H1 (cell line): ENCODE data around the gene SORBS1. TPM values are rescaled to one million over a fixed set of nuclear protein-coding genes. Genes with fewer than 3 reads are reported as not detected.

Experiments
- CTCF ChIA-PET: fragments of 300-600 bp; sonication (Branson Sonifier 250); formaldehyde crosslinking; loops from one replicate; lab custom pipeline; 2021; ENCODE audit not compliant: partially characterized antibody; lab: Charles Lee
- POLR2A ChIA-PET: fragments of 300-600 bp; sonication (Branson Sonifier 250); formaldehyde crosslinking; loops from one replicate; lab custom pipeline; 2021; ENCODE audit warnings: inconsistent platforms; ENCODE audit not compliant: partially characterized antibody; lab: Charles Lee
- DNase-seq, 2 experiments: peaks; one replicate each; pipeline versions ENCODE4 v3.0.0 to v3.0.0-alpha.2; 2010 to 2022; ENCODE audit warnings: low spot score in 2 of 2, low read depth in 1 of 2, mixed read lengths in 1 of 2
- FAIRE-seq: peaks from 2 replicates; lab custom pipeline; 2011; peaks lifted over from hg19 to GRCh38; lab: Jason Lieb, UNC
- H2AFZ ChIP-seq: 2 replicates; pipeline ENCODE4 v1.8.1; 2012; ENCODE audit warnings: low read length, inconsistent platforms
- H2AK5ac ChIP-seq: 2 replicates; pipeline ENCODE4 v1.6.1; 2013; ENCODE audit warnings: low read depth, low read length
- H2BK120ac ChIP-seq: replicated peaks from 2 replicates; pipeline ENCODE3; 2013; ENCODE audit warnings: low read depth, low read length, inconsistent platforms
- H2BK12ac ChIP-seq: 2 replicates; pipeline ENCODE4 v1.6.1; 2013; ENCODE audit warnings: low read depth, low read length
- H2BK15ac ChIP-seq: 2 replicates; pipeline ENCODE4 v1.6.1; 2013; ENCODE audit warnings: low read length
- H2BK20ac ChIP-seq: 2 replicates; pipeline ENCODE4 v1.6.1; 2013; ENCODE audit warnings: low read length
- H2BK5ac ChIP-seq: 2 replicates; pipeline ENCODE4 v1.6.1; 2013; ENCODE audit warnings: low read depth, low read length
- H3K14ac ChIP-seq: 2 replicates; pipeline ENCODE4 v1.6.1; 2013; ENCODE audit warnings: inconsistent platforms; ENCODE audit not compliant: insufficient read length
- H3K18ac ChIP-seq: 2 replicates; pipeline ENCODE4 v1.6.1; 2013; ENCODE audit warnings: low read length; ENCODE audit errors: extremely low read depth
- H3K23ac ChIP-seq: 2 replicates; pipeline ENCODE4 v1.6.1; 2013; ENCODE audit warnings: inconsistent platforms; ENCODE audit not compliant: insufficient read length
- H3K23me2 ChIP-seq: 2 replicates; pipeline ENCODE4 v1.6.1; 2013; ENCODE audit warnings: low read depth, low read length
- H3K27ac ChIP-seq: 2 replicates; pipeline ENCODE4 v1.6.1; 2011; ENCODE audit warnings: low read depth, low read length, inconsistent platforms
- H3K27me3 ChIP-seq, 4 experiments: replicated peaks in 1 of 4; 1 replicate in 1 of 4; 2 replicates in 3 of 4; pipeline versions ENCODE4 v1.6.1 to v1.8.1; 2011 to 2013; ENCODE audit warnings: low read length in 3 of 4, mild to moderate bottlenecking in 3 of 4, inconsistent platforms in 2 of 4, mixed read lengths in 2 of 4, moderate library complexity in 1 of 4; ENCODE audit not compliant: control insufficient read depth in 3 of 4, insufficient read depth in 3 of 4; ENCODE audit errors: extremely low read depth in 1 of 4
- H3K36me3 ChIP-seq, 4 experiments: 2 replicates each; pipeline versions ENCODE4 v1.6.1 to v1.8.1; 2011 to 2013; ENCODE audit warnings: mild to moderate bottlenecking in 4 of 4, low read length in 3 of 4, moderate library complexity in 2 of 4, control low read depth in 1 of 4, inconsistent platforms in 1 of 4; ENCODE audit not compliant: insufficient read depth in 4 of 4, control insufficient read depth in 2 of 4
- H3K4ac ChIP-seq: replicated peaks from 2 replicates; pipeline ENCODE3; 2013; ENCODE audit warnings: low read length, low read depth, mixed read lengths, inconsistent platforms; ENCODE audit not compliant: insufficient read length
- H3K4me1 ChIP-seq, 4 experiments: replicated peaks in 1 of 4; 1 replicate in 1 of 4; 2 replicates in 3 of 4; pipeline versions ENCODE4 v1.6.1 to v1.8.1; 2011 to 2013; ENCODE audit warnings: low read length in 3 of 4, inconsistent platforms in 2 of 4, mixed read lengths in 1 of 4; ENCODE audit not compliant: insufficient read depth in 4 of 4, control insufficient read depth in 3 of 4
- H3K4me2 ChIP-seq, 2 experiments: 2 replicates each; pipeline versions ENCODE4 v1.6.1 to v1.8.1; 2011 to 2013; ENCODE audit warnings: low read depth in 2 of 2, low read length in 2 of 2, control low read depth in 1 of 2, inconsistent platforms in 1 of 2, mild to moderate bottlenecking in 1 of 2; ENCODE audit not compliant: insufficient read depth in 1 of 2
- H3K4me3 ChIP-seq, 4 experiments: fragments of 200-600, 300-600 bp in 1 of 4; sonication (generic), shearing (Covaris generic), sonication (Bioruptor Twin) in 1 of 4; 2 replicates each; pipeline versions ENCODE4 v1.5.1 to v1.8.1; 2011 to 2016; ENCODE audit warnings: low read length in 4 of 4, low read depth in 3 of 4, control low read depth in 2 of 4, inconsistent platforms in 2 of 4, mild to moderate bottlenecking in 2 of 4, mixed read lengths in 1 of 4, moderate library complexity in 1 of 4; ENCODE audit not compliant: insufficient read depth in 2 of 4; ENCODE audit errors: extremely low read depth in 1 of 4
- H3K56ac ChIP-seq: replicated peaks from 2 replicates; pipeline ENCODE3; 2013; ENCODE audit warnings: low read depth, mild to moderate bottlenecking, mixed read lengths, low read length, inconsistent platforms; ENCODE audit not compliant: insufficient read length
- H3K79me1 ChIP-seq: 2 replicates; pipeline ENCODE4 v1.6.1; 2013; ENCODE audit warnings: low read depth, low read length, control low read depth
- H3K79me2 ChIP-seq, 2 experiments: 2 replicates each; pipeline versions ENCODE4 v1.6.1 to v1.8.1; 2012 to 2013; ENCODE audit warnings: low read length in 2 of 2, mild to moderate bottlenecking in 2 of 2, inconsistent platforms in 1 of 2; ENCODE audit not compliant: insufficient read depth in 2 of 2, control insufficient read depth in 1 of 2
- H3K9ac ChIP-seq, 4 experiments: replicated peaks in 1 of 4; 1 replicate in 1 of 4; 2 replicates in 3 of 4; pipeline versions ENCODE4 v1.6.1 to v1.8.1; 2011 to 2013; ENCODE audit warnings: low read depth in 3 of 4, low read length in 3 of 4, control low read depth in 2 of 4, mild to moderate bottlenecking in 2 of 4, moderate library complexity in 2 of 4, inconsistent platforms in 1 of 4; ENCODE audit errors: extremely low read depth in 1 of 4
- H3K9me3 ChIP-seq, 2 experiments: 2 replicates each; pipeline versions ENCODE4 v1.6.1 to v1.8.1; 2012 to 2013; ENCODE audit warnings: mild to moderate bottlenecking in 2 of 2, moderate library complexity in 2 of 2, control low read depth in 1 of 2, inconsistent platforms in 1 of 2, low read depth in 1 of 2, low read length in 1 of 2, mixed read lengths in 1 of 2; ENCODE audit not compliant: insufficient read depth in 2 of 2
- H4K20me1 ChIP-seq, 2 experiments: replicated peaks in 1 of 2; 2 replicates each; pipeline versions ENCODE3 to v1.8.1; 2011 to 2013; ENCODE audit warnings: inconsistent platforms in 2 of 2, low read length in 2 of 2, mild to moderate bottlenecking in 1 of 2; ENCODE audit not compliant: insufficient read depth in 2 of 2, control insufficient read depth in 1 of 2
- H4K5ac ChIP-seq: 2 replicates; pipeline ENCODE4 v1.6.1; 2013; ENCODE audit warnings: low read length, low read depth, mixed read lengths, inconsistent platforms; ENCODE audit not compliant: insufficient read length
- H4K8ac ChIP-seq: 2 replicates; pipeline ENCODE4 v1.8.0; 2013; ENCODE audit warnings: mild to moderate bottlenecking, moderate library complexity, low read length, inconsistent platforms; ENCODE audit not compliant: insufficient read depth; ENCODE audit errors: extremely low read depth
- H4K91ac ChIP-seq: replicated peaks from 2 replicates; pipeline ENCODE3; 2013; ENCODE audit warnings: low read length, mixed read lengths, inconsistent platforms; ENCODE audit not compliant: insufficient read length
- CBX8 ChIP-seq: fragments of 300-800, 300-1000 bp; sonication (generic); IDR thresholded peaks from 2 replicates; pipeline ENCODE4 v1.7.1; 2016; ENCODE audit warnings: low read depth, low read length, borderline replicate concordance
- HDAC2 ChIP-seq, 2 experiments: fragments of 300-600 bp in 1 of 2; sonication (generic) in 1 of 2; IDR thresholded peaks; 2 replicates each; pipeline ENCODE4 v1.6.1; 2011 to 2012; ENCODE audit warnings: low read depth in 2 of 2, low read length in 2 of 2, mild to moderate bottlenecking in 2 of 2, moderate library complexity in 2 of 2, borderline replicate concordance in 1 of 2, inconsistent platforms in 1 of 2
- MAFK ChIP-seq: IDR thresholded peaks from 2 replicates; pipeline ENCODE4 v1.6.1; 2012; ENCODE audit warnings: low read depth, mild to moderate bottlenecking, improper control_type of control experiment, low read length
- NANOG ChIP-seq: IDR thresholded peaks from 2 replicates; pipeline ENCODE4 v1.6.1; 2011; ENCODE audit warnings: low read length, low read depth, mild to moderate bottlenecking, inconsistent platforms; ENCODE audit not compliant: insufficient read depth, poor library complexity, severe bottlenecking
- POLR2AphosphoS5 ChIP-seq: IDR thresholded peaks from 2 replicates; pipeline ENCODE4 v1.6.1; 2011; ENCODE audit warnings: low read depth, low read length
- SRF ChIP-seq: IDR thresholded peaks from 2 replicates; pipeline ENCODE4 v1.6.1; 2011; ENCODE audit warnings: mild to moderate bottlenecking, low read depth, low read length, moderate library complexity
- TAF1 ChIP-seq: IDR thresholded peaks from 2 replicates; pipeline ENCODE4 v1.6.1; 2011; ENCODE audit warnings: mild to moderate bottlenecking, low read depth, low read length
- WGBS, 2 experiments: shearing (Covaris generic) in 1 of 2; methylation state at CpG; one replicate each; pipeline versions ENCODE4 v1.1.6 to v1.1.7; 2013 to 2015; ENCODE audit warnings: low lambda C conversion rate in 2 of 2, mixed read lengths in 2 of 2, inconsistent platforms in 1 of 2, low coverage in 1 of 2, missing lambda C conversion rate in 1 of 2; ENCODE audit not compliant: insufficient replicate concordance in 2 of 2, insufficient coverage in 1 of 2, insufficient read length in 1 of 2; ENCODE audit errors: extremely low coverage in 1 of 2, missing lambda C conversion rate in 1 of 2; 5-methylcytosine and 5-hydroxymethylcytosine counted together
- polyA plus RNA-seq, 7 experiments: library from polyadenylated mRNA; depleted of rRNA in 3 of 7; stranded (reverse) in 5 of 7; unstranded in 2 of 7; fragments of >200 nt in 5 of 7; fragments of 200-250 nt in 2 of 7; gene quantifications; 1 replicate in 5 of 7; 2 replicates in 1 of 7; 4 replicates in 1 of 7; pipeline versions ENCODE4 v1.2.1 to v1.2.3, GENCODE V29; 2011 to 2013; ENCODE audit warnings: missing spikeins in 2 of 7, mixed read lengths in 2 of 7
- total RNA-seq: library from RNA; stranded (reverse); fragmentation: NEBNext Ultra II Directional; extraction: Animal tissue kit (Norgen Biotek cat#: 25700); gene quantifications from 2 replicates; pipeline ENCODE4 v1.2.1, GENCODE V29; 2021
- TF ChIP-seq, protein P1 (sequence below): IDR thresholded peaks from 2 replicates; pipeline ENCODE4 v1.6.1; 2011; ENCODE audit warnings: low read depth, mild to moderate bottlenecking, low read length; ENCODE audit not compliant: insufficient read depth
- TF ChIP-seq, protein P2 (sequence below): IDR thresholded peaks from 2 replicates; pipeline ENCODE4 v1.6.1; 2011; ENCODE audit warnings: low read length, improper control_type of control experiment
- TF ChIP-seq, protein P3 (sequence below): IDR thresholded peaks from 2 replicates; pipeline ENCODE4 v1.6.1; 2012; ENCODE audit warnings: low read length, inconsistent platforms

SORBS1 gene
- total and polyA plus RNA-seq, 2 of the 8 experiments (the other 6 are each of a cell fraction or from before 2014, with no cell fraction given), result 16.0 to 35.0 TPM

DNA sequence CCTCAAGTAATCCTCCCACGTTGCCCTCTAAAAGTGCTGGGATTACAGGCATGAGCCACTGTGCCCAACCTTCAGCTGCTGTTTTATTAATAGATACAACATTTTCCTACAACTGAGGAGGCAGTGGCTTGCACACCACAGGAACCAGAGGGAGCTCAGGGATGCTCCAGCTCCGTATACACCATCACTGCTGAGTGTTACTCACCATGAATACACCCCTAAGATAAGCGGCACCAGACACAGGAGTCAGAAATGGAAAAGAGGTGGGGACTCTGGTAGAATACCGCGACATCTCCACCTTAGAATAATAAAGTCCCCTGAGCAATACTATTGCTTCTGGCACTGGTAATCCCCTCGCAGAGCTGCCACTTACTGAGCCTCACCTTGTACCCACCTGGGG is 201.7 kb downstream of the SORBS1 start:
- Histone ChIP-seq H2BK12ac (no peak overlapping the region), H2BK120ac (no peak overlapping the region), H4K20me1 (no peaks in the 10 kb centered on the region), H3K4ac (no peak overlapping the region), H3K9ac (no peak overlapping the region), H2BK15ac (no peak overlapping the region), H3K18ac (no peak overlapping the region), H3K4me3 (no peak overlapping the region), H2BK5ac (no peak overlapping the region), H2BK20ac (no peak overlapping the region), H3K79me1 (no peaks in the 10 kb centered on the region), H3K14ac (no peak overlapping the region), H3K4me1 (peaks cover 0 to 3% (median 0%) of the 10 kb centered on the region in 4 experiments; a peak in 2 of 7 replicates), H3K27ac (no peak overlapping the region), H2AFZ (no peak overlapping the region), H3K56ac (no peak overlapping the region), H2AK5ac (no peak overlapping the region), H3K23me2 (no peaks in the 10 kb centered on the region; the same call in 1 of the 2 replicates), H3K27me3 (no peaks in the 10 kb centered on the region), H4K91ac (no peak overlapping the region), H4K5ac (no peak overlapping the region), H3K36me3 (peaks cover 0 to 9% (median 0%) of the 10 kb centered on the region in 4 experiments; a peak in 3 of 8 replicates), H3K79me2 (no peaks in the 10 kb centered on the region), H3K9me3 (no peaks in the 10 kb centered on the region), H4K8ac (no peak overlapping the region), H3K23ac (no peak overlapping the region), H3K4me2 (no peak overlapping the region)
- 88% methylated on average over 6 of the region's 6 CpGs; no CpG with 5 or more reads in 1 of the 2 experiments for WGBS, 2 experiments
- FAIRE-seq, result no peak
- ChIA-PET POLR2A (no interaction called here), CTCF (interaction anchor here (1.0 to 14.2 kb wide), 8 partner anchors 9 to 158 kb away, joined by 3 to 363 read pairs (median 5); no protein-coding TSS in a partner anchor)
- no peak for DNase-seq
- TF ChIP-seq NANOG (no peak), SRF (no peak), TAF1 (no peak), CBX8 (no peak), POLR2AphosphoS5 (no peak), HDAC2 (IDR thresholded peaks at IDR 0.05; ENCODE audit: borderline replicate concordance in 1 of 2, low read depth in 2 of 2, low read length in 2 of 2) (no peak), MAFK (no peak)
- TF ChIP-seq, protein P1, sequence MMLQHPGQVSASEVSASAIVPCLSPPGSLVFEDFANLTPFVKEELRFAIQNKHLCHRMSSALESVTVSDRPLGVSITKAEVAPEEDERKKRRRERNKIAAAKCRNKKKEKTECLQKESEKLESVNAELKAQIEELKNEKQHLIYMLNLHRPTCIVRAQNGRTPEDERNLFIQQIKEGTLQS, result no peak
- TF ChIP-seq, protein P2, sequence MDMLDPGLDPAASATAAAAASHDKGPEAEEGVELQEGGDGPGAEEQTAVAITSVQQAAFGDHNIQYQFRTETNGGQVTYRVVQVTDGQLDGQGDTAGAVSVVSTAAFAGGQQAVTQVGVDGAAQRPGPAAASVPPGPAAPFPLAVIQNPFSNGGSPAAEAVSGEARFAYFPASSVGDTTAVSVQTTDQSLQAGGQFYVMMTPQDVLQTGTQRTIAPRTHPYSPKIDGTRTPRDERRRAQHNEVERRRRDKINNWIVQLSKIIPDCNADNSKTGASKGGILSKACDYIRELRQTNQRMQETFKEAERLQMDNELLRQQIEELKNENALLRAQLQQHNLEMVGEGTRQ, result no peak
- TF ChIP-seq, protein P3, sequence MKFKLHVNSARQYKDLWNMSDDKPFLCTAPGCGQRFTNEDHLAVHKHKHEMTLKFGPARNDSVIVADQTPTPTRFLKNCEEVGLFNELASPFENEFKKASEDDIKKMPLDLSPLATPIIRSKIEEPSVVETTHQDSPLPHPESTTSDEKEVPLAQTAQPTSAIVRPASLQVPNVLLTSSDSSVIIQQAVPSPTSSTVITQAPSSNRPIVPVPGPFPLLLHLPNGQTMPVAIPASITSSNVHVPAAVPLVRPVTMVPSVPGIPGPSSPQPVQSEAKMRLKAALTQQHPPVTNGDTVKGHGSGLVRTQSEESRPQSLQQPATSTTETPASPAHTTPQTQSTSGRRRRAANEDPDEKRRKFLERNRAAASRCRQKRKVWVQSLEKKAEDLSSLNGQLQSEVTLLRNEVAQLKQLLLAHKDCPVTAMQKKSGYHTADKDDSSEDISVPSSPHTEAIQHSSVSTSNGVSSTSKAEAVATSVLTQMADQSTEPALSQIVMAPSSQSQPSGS, result no peak
